Activated CD4-positive, alpha-beta T cell treated with anti-CD3 and anti-CD28 coated beads for 4 hours (primary cell): ENCODE data around the gene NMRAL1.

Experiments used
- DNase-seq, 2 donors: peaks; one replicate each; pipeline ENCODE4 v3.0.0-alpha.2; 2020

The NMRAL1 gene

DNA sequence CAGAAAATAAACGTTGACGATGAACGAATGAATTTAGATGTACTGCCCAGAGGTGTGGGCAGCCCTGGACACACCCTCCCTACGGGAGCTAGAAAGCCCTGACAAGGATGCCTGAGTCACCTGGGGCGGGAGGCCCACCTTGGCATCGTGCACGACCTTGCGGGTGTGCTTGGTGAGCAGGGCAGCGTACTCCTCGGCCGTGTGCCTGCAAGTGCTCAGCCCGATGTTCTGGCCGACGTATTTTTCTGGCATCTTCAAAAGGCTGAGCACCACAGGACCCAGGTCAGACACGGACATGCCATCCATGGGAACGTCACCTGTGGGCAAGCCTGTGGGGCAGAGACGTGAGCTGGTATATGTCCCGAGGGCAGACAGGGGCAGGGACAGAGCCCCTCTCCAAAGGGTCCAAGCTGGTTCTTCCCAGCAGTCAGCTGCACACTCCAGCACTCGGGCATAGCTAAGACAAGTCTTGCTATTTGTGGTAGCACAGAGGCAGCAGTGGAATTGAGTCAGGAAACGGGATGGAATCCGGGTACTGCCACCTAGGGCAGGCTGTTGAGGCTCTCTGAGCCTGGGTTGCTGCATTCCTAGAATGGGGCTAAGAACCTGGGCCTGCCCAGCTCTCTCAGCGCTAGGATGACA is 10.8 kb downstream of the NMRAL1 start:
- no peak for DNase-seq

DNA sequence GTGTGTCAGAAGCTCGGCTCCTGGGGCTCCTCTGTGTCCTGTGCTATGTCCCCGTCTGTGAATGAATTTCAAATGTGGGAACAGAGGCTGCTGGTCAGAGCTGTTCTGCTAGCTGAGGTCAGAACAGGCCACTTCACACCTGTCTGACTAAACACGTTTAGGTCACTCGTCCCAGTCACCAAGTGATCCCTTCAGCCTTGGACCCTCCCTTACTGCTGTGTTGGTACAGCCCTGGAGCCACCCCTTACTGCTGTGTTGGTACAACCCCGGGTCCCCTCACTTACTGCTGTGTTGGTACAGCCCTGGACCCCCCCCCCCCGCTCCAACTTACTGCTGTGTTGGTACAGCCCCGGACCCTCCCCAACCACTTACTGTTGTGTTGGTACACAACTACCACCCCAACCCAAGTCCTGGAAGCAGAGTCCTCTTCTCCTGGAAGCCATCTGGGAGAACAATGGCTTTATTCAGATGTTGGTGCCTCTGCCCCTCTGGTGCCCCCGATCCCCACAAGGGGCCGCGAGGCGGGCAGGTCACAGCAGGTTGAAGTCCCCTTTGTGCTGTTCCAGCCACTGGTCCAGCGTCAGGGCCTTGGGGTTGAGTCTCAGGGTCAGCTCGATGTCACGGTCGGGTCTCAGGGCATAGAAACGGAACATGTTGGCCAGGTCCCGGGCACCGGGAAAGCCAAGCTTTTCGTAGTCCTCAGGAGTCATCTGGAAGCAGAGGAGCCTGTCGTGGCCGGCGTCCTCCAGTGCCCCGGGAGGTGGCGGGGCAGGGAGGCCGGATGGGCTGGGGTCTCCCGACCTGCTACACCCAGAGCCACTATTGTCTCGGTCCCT is 13.0 kb downstream of the NMRAL1 start:
- DNase-seq: no peak

DNA sequence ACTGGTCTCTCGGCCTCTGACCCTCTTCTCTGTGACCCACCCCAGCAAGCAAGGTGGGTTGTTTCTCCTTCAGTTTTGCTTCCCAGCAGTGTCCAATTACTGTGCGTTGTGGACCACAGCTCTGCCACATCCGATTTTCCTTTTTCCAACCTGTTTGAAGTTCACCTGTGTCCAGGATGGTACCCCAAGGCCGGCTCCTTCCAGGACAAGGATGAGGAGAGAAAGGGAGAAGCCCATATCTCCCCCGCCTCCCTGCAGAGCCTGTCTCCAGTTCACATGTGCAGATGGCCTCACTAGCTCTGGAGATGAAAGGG is 13.5 kb downstream of the NMRAL1 start:
- no peak for DNase-seq

DNA sequence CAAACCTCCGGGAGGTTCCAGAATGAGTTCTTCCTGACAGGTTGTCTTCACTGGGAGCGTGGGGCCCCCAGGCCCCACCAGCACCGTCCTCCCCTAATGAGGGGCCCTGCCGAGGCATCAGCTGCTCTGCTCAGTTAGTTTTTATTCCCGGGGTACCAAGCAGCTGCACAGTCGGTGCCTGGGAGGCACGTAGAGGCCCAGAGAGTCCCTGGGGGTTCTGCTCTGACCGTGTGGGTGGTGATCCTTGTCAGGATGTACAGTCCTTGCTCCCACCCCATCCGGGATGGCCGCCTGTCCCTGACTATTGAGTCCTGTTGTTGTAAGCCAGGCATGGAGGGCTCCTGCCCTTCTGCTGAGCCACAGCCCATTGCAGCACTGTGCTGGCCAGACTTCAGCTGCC is 18.5 kb downstream of the NMRAL1 start:
- no peak for DNase-seq

DNA sequence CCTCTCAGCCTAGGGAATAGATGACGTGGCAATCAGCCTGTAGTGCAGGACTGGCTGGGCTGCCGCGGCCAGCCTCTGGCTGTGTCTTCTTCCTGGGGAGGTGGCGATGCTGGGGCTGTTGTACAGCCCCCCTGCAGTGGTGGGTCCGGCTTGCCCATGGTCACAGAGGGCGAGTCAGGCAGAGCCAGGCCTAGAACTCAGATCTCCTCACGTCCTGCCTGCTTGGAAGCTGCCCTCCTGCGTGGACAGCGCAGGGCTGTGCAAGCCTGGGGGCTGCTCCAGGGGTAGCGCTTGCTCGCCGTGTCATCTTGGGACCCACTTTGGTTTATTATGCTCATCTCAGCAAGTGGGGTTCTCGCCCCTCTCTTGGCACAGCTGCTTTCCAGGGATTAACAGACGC is 19.3 kb downstream of the NMRAL1 start:
- DNase-seq: no peak

DNA sequence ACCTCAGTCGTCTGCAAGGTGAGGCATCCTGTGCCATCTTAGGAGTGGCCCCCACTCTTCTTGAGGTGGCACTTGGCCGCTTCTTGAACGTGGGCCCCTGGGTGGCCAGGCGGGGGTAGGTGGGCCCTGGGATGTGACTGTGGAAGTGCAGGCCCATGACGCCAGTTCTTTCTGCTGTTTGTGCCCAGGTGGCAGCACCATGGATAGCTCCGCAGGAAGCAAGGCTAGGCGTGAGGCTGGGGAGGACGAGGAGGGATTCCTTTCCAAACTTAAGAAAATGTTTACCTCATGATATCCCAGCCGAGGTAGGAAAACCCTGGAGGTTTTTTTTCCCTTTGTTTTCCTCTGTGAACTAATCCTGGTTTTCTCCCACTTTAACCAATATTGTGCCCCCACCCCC is 19.8 kb downstream of the NMRAL1 start:
- DNase-seq: no peak

DNA sequence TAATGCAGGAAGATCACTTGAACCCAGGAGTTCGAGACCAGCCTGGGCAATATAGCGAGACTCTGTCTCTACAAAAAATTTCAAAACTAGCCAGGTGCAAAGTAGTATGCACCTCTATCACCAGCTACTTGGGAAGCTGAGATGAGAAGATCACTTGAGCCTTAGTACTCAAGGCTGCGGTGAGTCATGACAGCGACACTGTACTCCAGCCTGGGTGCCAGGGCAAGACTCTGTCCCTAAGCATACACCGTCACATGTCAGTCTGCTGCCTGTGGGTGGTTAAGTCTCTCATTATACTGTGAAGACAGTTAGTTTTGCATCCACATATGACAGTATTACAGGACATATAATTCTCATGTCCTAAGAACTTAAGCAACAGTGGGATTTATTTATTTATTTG is 21.8 kb downstream of the NMRAL1 start:
- DNase-seq: no peak

DNA sequence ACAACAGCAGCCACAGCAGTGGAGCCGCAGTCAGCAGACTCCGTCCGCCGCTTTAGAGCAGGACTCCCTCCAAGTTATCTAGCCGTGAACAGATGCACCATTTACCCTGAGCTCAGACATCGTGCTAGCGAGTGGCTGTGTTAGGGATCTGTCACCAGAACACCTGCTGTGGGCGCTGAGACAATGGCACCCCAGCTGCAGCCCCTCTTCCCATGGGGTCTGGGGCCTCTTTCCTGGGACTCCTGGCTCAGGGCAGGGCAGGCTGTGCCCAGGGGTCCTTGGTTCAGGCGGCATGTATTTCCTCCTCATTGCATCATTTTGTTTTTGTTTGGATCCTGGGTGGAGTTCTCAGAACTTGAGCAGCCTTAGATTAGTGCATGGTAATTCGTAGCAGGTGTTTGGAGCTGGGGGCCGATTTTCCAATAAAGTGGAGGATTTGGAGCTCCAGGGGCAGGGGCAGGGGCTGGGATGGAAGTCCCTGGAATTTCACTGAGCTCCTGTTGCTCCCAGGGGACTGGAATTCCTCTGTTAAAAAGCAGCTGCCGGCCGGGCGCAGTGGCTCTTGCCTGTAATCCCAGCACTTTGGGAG is 23.4 kb downstream of the NMRAL1 start:
- DNase-seq: no peak

DNA sequence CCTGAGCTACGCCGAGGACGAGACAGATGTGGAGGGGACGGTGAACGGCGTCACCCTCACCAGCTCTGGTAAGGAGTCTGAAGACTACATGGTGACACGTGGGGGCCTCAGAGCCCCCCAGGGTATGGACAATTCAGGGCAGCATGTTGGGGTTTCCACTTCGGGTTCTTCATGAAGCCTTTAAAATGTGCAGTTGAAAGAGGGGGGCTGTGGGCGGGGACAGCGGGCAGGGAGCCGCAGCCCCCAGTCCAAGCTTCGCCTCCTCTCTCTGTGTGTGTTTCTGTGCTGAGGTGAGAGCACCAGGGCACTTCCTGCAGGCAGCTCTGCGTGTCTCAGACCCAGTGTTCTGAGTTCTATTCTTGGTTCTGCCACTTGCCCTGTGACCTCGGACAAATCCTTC is 24.0 kb downstream of the NMRAL1 start:
- DNase-seq: no peak

DNA sequence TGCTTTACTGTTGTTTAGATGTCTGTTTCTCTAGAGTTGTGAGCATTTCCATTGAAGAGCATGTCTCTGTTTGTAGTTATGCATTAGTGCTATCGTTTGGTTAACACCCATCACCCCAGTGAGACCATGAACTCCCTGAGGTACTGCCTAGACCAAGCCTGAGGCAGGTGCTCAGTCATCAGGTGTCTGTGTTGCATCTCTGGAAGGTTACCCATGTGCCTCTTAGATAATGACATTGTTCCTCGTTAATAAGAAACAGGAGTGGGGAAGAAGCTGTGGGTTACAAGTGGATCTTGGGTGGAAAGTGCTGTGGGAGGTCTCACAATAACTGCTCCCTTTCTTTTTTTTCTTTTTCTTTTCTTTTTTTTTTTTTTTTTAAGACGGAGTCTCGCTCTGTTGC is 30.4 kb downstream of the NMRAL1 start:
- no peak for DNase-seq

DNA sequence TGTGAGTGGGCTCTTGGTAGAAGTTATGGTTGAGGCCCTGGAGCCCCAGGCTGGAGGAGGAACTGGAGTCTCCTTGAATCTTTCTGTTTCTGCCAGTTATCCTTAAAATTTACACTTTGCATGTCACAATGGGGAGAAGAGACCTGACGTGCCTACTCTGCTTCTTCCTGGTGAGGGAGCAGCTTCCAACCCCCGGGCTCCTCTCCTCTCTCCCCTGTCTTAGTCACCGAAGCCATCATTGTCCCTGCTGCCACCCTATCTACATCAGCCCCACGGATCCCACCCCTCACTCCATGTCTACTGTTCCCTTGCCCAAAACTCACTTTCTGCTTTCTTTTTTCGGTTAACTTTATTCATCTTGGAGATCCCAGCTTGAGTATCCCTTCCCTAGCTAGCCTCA is 31.2 kb downstream of the NMRAL1 start:
- no peak for DNase-seq

DNA sequence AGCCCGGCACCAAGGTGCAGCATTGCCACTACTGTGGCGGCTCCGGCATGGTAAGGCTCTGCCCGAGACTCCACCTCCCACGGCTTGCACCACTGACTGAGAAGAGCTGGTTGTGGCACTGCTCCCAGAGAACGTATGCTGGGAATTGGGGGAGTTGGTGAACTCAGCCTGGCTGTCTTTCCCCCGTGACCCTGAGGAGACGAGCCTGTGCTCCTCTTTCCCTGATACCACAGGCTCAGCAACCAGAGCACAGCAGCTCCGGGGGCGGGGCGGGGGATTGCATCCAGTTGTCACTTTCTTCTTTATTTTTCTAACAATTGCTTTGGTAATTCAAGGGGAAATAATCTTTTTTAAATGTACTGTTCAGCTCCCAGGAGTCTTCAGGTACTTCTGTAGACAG is 32.1 kb downstream of the NMRAL1 start:
- DNase-seq: no peak

DNA sequence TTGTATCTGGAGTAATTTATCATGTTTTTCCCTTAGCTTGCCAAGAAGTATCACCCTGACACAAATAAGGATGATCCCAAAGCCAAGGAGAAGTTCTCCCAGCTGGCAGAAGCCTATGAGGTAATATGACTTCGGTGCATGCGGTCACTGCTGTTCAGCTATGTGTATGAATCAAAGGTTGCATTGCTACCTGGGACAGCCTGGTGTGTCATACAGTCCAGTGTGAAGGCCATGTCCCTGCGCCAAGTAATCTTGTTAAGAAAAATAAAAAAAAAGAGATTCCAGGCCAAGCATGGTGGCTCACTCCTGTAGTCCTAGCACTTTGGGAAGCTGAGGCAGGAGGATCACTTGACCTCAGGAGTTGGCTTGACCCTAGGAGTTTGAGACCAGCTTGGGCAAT is 37.1 kb downstream of the NMRAL1 start:
- DNase-seq: no peak

DNA sequence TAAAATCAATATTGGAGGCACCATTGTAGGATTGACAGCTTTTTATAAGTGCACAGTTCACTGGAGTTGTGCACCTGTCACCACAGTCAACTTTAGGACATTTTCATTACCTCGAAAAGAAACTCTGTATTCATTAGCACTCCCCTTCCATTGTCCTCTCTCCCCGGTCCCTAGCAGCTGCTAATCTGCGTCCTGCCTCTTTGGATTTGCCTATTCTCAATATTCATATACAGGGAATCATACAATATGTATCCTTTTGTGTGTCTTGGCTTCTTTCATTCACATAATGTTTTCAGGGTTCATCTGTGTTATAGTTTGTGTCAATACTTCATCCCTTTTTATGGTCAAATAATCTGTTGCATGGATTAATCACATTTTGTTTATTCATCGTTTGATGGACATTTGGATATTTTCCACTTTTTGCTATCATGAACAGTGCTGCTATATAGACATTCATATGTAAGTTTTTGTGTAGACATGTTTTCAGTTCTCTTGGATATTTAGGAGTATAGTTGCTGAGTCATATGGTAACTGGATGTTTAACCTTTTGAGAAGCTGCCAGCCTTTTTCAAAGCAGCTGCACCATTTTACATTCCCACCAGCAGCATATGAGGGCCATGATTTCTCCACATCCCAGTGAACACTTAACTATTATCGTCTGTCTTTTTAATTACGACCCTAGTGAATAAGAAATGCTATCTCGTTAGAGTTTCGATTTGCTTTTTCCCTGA is 38.9 kb downstream of the NMRAL1 start:
- no peak for DNase-seq

DNA sequence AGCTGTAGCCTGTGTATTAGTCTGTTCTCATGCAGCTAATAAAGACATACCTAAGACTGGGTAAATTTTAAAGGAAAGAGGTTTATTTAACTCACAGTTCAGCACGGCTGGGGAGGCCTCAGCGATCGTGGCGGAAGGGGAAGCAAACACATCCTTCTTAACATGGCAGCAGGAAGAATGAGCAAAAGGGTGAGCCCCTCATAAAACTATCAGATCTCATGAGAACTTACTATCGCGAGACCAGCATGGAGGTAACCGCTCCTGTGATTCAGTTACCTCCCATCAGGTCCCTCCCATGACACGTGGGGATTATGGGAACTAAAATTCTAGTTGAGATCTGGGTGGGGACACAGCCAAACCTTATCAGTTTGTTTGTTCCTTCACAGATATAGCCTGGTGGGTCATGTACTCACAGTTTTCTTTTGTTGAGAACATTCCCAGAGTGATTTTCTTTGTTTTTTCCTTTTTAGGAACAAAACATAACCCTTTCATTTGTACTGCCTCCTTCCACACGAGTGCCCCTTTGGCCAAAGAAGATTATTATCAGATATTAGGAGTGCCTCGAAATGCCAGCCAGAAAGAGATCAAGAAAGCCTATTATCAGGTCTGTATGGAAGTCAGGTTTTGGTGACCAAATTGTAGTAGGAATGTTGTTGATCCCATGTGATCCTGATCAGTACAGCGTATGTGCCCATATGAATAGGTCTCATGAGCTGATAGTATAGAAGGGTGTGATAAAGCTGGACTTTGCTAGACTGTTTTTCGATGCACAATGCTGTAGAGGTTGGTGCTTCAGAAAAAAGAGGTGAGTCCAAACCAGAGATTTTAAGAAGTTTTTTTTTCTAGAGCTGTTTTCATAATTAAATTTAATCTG is 40.3 kb downstream of the NMRAL1 start:
- no peak for DNase-seq

DNA sequence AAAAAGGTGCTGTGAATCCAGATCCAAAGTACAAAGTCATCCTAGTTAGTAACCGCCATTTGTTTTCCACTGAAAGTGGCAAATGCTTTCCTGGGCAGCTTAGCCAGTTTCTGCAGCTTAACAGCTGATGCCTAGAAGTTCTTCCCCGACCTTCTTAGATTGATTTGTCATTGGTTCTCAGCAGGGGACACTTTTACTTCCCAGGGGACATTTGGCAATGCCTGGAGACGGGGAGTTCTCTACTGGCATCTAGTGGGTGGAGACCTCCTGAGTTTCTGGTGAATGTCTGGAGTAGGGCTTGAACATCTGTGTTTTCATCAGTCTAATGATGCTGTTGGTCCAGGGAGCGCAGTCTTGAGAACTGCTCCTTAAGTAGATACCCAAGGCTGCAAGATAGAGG is 41.2 kb downstream of the NMRAL1 start:
- no peak for DNase-seq

DNA sequence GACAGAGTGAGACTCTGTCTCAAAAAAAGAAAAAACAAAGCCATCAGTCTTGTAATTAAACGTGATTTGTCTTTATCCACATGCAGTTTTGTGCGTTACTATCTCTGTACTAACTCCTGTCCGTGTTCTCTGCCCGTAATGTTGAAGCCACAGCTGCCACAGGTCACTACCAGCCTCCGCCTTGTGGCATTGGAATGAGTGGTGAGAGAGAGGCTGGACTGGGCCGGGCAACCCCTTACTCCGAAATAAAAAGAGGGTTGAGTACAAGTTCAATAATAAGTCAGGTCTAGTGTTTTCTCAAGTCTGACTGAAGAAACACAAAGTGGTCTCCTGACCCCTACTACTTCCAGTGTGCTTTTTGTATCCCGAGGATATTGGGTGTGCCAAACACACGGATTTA is 43.4 kb downstream of the NMRAL1 start:
- DNase-seq: no peak

DNA sequence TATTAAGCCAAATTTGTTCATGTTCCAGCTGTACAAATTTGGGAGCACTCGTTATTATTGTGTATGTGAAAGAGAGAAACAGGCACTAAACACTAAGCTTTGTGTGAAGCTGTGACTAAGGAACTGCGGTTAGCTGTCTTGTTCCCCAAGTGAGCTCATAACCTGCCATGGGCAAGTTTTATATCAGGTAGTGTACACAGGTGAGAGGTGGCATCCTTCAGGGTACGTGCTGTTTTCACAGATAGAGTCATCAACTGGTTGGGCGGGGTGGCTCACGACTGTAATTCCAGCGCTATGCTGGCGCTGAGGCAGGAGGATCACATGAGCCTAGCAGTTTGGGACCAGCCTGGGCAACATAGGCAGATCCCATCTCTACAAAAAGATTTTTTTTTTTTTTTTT is 45.9 kb downstream of the NMRAL1 start:
- no peak for DNase-seq

DNA sequence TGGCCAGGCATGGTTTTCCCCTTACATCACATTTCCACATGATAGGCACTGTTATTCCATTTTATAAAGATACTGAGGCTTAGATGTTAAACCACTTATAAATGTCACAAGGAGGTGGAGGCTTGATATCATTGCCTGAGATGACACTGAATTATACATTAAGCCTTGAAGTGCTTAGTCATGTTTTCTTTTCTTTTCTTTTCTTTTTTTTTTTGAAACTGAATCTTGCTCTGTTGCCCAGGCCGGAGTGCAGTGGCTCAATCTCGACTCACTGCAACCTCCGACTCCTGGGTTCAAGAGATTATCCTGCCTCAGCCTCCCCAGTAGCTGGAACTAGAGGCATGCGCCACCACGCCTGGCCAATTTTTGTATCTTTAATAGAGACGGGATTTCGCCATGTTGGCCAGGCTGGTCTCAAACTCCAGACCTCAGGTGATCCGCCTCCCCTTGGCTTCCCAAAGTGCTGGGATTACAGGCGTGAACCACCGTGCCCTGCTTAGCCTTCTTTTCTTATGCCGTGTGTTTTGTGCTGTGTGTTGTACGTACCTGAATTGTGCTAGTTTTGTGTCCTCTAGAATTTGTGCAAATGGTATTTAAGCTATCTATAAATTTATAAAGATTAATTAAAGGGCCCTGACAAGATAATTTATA is 47.6 kb downstream of the NMRAL1 start:
- DNase-seq: no peak

DNA sequence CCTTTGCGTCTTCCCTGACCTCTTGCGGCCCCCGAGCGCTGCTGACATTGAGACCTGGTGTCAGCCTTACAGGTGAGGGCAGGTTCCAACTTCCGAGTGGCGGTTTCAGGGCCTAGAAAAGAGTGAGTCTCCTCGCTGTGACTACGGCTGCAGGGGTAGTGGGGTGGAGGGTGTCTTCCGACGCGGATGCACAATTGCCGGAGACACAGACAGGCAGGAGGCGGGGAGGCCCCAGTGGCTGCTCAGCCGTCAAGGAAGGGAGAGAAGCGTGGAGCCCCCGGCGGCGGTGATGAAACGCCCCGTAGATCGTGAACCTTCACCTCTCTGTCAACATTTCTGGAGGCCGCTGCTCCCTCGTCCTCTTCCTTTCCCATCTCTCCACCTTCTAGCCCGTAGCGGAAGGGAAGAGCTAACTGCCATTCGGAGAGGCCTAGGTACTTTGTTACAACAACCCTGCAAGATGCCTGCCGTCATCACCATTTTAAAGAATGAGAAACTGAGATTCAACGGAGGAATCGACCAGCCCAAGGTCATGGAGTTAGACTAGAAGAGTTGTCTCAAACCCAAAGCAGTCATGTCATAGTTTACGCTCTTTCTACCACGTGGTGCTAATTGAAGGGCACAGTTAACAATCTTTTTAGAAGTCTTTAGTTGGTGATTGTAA is 48.3 kb downstream of the NMRAL1 start:
- DNase-seq: no peak

DNA sequence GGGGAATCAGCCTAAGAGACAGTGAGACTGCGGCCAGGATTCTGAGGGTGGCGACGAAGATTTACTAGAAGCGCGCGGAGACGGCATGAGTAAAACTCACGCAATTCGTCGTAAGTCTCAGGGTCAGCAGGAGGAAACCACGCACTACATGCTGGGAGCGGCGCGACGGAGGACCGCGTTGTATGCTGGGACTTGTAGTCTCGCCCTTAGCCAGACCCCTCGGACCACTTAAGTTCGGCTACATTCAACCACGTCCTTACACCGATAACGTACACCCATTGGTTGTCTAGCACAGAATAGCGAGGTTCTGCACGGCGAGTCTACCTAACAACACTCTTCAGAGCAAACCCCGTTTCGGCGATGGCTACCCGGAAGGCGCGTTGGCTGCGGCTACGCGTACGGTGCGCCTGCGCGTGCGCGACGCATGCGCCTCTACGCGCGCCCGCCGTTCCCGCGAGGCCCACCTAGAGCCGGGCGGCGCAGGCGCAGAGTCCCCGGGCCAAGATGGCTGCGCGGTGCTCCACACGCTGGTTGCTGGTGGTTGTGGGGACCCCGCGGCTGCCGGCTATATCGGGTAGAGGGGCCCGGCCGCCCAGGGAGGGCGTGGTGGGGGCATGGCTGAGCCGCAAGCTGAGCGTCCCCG is 48.9 kb downstream of the NMRAL1 start, which contains the start of gene DNAJA3:
Gene DNAJA3 (plus strand): TSS at position 491 of the 643 bp plus-strand sequence. CDS start 14 bp downstream, at position 505.
- DNase-seq: peak; percentile 87 to 94
